Daoy (cell line): ENCODE measurements around the gene DMD. TPM values are rescaled to one million over a fixed set of nuclear protein-coding genes. Genes with fewer than 3 reads are reported as not detected.

Experiments used
- DNase-seq: peaks from one replicate; pipeline ENCODE4 v3.0.0-alpha.2; 2015; ENCODE audit warnings: low read depth
- total RNA-seq: library from RNA; depleted of rRNA; stranded (reverse); fragments of >200 nt; shearing (Covaris generic); gene quantifications from 2 replicates; pipeline ENCODE4 v1.2.3, GENCODE V29; 2014

The DMD gene
- total RNA-seq, 1 experiment from 2014 or later = 14.1 TPM

DNA sequence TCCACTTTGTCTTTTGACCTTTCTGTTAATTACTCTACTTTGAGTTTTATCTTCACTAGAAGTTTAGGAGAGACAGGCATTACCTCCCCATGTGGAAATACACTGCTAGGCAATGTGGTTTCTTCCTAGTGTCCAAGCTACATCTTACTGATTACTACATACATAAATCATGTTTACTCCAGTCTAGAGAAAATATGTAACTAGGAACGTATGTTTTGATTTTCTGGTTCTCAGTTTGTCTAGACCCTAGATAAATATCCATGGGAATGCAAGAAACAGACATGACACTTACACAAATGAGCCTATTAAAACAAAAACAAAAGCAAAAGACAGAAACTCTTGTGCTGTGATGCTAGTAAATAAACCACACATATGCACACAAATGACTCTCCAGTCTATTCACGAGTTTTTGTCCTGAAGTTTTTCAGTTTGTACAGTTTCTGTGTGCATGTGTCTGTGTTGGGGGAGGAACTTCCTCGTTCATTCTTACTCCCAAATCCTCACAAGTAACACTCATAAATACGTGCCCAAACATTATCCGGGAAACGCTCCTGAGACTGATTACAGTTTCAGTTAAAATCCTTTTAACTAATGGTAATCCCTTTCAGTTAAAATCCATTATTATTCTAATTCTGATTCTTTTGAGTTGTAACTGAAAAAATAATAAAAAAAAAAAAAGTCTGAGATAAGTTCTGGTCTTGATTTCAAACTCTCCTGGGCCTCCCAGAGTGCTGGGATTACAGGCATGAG is 1856.0 kb downstream of the DMD start:
- DNase-seq = no peak

DNA sequence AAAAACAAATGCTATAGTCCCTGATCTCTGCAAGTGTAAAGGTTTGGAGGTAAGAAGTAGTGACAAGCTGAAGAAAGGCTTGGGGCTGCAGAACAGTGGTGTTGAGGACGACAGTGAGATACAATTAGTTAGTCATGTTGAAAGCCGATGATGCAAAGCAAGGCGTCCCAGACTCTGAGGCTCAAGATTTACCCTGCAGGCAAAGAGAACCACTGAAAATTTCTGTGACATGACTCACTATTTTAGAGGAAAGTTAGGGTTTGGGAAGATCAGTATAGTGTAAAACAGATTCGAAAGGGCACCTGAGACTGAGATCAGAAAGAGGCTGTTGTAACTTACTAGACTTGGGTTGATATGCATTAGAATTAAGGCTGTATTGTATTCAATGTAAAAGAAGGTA is 1858.3 kb downstream of the DMD start:
- DNase-seq = peak; percentile 70

DNA sequence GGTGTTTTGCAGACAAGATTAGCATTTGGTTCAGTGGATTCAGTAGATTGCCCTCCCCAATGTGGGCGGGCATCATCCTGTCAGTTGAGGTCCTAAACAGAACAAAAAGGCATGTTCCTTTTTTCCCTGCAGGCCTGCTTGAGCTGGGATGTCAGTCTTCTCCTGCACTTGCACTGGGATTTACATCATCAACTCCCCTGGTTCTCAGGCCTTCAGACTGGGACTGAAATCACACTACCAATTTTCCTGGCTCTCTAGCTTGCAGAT is 1860.6 kb downstream of the DMD start:
- no peak for DNase-seq

DNA sequence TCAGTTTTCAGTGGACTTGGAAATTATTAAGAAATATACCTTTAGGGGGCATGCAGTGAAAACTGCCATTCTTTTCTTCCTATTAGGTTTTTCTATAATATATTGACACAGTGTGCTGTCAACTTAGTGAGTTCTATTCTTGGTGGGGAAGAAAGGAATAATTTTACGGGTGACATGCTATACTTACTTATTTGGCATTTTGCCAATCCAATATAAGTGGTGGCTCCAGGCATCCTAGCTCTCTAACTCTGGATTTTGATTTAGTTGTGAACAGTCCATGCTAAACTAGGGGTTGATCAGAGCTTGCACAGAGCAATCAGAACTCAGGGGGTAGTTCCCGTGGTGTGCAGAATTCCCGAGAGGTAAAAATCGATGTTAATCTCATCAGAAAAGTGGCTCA is 1861.8 kb downstream of the DMD start:
- no peak for DNase-seq

DNA sequence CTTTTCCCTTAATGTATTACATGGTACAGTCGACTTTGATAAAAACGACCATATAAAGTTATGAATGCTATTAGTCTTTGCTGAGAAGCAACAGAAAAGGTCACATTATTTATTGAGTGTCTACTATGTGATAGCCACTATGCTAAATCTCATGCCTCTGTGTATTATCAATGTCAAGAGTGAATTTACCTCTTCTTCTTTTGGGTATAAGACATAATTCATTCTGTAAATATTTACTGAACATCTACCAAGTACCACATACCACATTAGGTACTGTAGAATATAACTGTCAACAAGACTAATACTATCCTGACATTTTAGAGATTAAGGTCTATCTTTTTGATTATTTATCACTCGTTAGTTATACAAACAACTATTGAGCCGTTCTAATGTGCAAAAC is 1870.8 kb downstream of the DMD start:
- DNase-seq = no peak

DNA sequence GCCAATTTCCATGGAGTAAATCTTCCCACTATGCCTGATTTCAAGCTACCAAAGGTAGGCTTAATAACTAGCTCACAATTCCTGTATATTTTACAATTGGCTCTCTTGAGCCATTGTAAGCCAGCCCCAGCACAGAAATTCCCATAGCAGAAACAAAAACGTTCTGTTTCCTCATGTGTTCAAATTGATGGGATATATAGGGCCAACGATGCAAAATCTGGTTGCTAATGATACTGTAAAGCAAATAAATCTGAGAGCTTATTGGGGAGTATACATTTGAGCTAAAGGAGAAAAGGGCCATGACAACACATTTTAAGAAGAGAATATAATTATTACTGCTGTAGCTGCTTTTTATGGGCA is 1872.4 kb downstream of the DMD start:
- no peak for DNase-seq

DNA sequence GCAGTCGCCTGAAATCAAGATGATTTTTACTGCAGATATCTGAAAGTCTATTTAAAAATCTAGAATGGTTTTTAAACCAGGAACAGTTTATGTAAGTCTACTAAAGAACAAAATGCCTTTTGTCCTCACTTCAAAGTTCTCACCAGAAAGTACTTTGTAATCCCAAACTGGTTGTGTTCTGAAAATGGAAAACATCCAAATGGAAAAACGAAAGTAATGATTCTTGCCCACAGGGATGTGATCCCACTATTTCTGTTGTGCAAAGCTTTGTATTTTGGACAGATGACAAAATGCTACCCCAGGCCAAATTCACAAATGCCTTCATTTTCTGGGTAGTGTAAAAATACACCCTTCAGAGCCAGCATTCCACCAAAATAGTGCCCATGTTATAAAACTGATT is 1874.0 kb downstream of the DMD start:
- DNase-seq = no peak

DNA sequence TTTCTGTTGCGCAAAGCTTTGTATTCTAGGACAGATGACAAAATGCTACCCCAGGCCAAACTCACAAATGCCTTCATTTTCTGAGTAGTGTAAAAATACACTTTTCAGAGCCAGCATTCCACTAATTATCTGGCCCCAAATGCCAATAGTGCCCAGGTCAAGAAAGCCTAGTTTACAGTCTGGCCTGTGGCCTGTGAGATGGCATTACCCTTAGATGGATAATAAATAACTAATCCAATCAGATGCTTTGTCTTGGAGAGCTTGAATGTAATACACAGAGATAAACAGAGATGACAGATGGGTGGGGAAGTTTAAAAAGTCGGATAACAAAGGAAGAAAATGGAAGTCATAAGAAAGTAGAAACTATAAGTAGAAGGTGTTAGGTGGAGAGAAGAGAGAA is 1874.9 kb downstream of the DMD start:
- DNase-seq = no peak

DNA sequence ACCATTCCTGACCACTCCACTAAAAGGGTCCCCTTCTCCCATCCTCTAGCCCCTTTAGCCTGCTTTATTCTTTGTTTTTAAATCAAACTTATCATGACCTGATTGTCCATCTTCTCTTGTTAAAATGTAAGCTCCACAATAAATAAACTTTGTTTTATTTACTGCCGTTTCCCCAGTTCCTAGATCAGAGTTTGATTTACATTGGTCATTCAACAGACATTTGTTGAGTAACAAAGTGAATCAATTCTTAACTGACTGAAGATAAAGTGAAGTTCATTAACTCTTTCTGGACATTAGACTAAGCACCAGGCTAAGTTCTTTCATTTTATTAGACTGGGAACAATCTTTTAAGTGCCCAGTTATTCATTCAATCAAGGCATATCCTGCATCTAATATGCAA is 1876.4 kb downstream of the DMD start:
- no peak for DNase-seq

DNA sequence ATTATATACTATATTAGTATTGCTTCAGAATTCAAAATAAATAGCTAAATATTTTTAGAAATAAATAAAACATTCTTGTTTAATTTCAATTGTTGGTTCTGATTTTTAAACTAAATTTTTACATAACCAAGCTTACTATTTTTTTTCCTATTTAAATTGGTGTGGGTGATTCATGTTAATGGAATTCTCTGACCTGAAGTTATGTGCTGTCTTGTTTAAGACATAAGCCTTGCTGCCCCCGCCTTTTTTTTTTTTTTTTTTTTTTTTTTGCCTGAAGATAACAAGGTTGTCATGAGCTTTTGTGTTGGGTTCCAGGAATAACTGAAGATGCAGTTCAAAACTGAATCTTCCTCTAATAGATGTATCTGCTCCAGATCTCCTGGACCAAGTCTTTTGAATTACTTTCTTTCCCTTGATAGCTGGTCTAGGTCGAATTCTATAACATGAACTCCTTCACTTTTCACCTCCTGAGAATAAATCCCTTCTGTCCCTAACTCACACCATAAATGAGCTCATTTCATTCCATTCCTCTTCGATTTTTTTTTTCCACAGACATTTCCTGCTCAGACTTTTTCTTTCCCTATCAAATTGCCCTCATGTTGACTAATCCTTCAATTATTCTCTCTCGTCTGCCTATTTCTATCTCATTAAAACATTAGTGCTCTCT is 1878.1 kb downstream of the DMD start:
- peak; percentile 36 for DNase-seq

DNA sequence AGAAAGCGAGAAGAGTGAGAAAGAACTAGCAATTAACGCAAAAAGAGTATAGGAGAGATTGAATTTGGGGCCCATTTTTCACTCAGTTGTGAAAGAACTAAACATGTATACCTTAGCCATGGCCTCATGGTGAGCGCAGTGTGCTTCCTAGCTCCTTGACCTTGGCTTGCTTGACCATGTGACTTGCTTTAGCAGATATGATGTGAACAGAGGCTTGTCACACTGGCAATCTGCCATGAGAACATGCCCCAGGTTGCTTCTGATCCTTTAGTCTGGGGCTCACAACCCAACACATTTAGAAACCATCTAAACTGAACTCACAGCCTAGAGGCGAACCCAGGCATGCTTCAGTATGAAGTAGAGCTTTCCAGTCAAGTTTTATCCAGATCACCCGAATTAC is 1879.4 kb downstream of the DMD start:
- peak; percentile 21 for DNase-seq

DNA sequence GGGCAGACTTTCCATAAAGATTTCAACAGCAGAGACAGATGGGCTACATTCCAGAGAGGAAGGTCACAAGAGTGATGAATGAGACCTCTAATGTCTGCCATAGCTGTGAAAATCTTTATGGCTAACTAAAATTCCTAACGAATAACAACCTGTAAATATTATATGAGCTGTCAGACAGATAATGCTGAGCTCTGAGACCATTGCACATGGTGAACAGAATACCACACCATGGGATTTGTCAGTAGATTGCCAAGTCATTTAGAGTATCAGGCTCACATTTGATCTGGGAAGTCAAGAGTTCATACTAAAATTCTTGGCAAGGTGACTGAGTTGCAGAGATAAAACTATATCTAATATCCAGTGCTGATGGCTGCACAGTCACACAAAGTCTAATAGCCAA is 1880.3 kb downstream of the DMD start:
- DNase-seq = peak; percentile 13

DNA sequence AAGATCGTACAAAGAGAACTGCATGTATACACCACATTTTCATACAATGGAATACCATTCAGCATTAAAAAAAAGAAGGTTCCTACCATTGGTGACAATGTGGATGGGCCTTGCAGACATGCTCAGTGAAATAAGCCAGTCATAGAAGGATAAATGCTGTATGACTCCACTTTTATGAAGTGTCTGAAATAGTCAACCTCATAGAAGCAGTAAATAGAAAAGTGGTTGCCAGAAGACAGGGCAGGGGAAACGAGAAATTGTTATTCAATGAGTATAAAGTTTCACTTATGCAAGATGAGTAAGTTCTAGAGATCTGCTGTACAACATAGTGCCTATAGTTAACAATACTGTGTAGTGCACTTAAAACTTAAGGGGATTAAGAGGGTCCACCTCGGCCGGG is 1882.1 kb downstream of the DMD start:
- no peak for DNase-seq

DNA sequence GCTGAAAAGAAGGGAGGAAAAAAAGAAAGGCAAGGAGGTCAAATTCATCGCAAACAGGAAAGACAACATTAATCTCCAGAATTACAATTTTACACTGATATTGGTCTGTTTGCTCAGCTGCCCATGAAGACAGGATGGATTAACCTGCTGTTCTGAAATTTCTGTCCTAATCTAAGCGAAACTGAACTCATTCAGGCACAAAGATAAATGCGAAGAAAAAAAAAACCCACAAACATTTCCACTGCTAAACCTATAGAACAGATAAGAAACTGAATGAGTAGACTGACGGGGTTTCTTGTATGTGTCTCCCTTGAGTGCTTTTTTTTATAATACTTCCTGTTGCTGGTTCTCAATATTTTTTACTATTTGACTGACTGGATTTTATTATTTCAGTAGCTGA is 1887.7 kb downstream of the DMD start:
- DNase-seq = no peak

DNA sequence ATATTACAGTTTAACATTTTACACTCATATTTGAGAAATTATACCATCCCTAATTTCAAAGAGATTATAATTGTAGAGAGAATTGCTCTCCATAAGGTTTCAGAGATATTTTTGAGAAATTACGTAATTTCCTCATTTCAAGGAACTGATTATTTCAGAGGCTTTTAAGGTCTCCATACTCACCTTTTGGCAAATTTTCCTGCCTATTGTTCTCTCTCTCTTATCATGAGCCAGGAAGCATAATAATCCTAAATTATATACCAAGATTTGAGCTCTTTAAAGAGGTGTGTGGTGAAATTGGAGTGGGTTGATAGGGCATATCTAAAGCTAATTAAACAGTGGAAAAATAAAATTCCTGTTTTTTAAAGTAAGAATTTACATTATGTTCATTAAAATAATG is 1890.6 kb downstream of the DMD start:
- no peak for DNase-seq

DNA sequence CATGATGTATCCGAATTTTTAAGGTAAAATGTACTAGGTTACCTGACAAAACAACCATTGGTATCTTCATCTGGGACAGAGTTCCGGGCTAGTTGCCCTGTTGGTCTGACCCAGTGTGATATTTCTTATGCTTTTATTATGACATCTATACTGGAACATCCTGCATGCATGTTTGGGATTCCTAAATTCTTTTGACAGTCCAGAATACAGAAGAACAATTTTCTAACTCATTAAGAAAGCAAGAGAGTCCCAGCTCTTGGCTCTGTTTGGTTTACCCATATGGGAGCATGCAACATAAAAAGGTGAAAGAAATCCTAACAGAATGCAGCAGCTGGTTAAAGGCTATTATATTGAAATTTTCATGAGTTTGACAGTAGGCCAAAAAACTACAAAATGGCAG is 1891.8 kb downstream of the DMD start:
- DNase-seq = no peak

DNA sequence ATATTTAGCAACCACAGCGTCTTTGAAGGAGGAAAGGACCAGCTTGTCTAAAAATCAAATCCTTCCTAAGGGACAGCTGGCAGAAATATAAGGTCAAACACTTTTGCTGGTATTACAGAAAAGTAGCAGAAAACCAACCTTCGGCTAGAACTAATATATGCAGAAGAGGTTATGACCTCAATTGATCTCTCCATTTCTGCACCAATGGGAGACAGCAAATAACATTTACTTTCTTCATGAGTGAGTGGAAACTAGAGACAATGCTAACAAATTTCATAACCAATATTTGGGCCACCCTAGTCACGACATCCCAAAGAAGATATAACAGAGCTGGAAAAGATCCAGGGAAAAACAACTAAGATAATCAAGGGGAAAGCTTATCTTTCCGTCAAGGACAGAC is 1892.5 kb downstream of the DMD start:
- DNase-seq = no peak

DNA sequence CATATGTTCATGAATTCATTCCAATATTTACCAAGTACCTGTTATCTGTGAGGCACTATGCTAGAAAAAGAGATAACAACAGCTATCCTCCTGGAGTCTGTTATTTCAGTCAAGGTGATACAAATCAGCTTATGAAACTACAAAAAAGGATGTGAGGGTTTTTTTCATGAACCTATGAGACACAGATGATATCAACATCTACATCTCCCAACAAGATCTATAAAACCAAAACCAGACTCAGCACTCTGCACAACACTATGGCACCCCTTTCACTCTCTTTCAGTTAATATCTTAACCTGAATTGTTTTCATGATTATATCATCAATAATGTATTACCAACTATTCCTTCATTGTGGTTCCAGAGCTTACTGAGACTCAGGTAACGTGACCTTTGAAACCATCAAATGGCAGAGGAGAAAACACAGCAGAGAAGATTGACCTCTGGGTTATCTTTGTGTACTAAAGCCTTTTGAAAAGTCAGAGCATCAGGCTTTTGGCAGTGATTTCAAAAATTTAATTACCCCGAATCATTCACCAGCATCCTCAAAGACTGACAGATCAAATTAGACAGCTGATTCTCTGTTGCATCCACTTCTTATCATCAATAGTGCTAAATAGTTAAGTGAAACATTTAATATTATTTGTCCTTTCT is 1894.9 kb downstream of the DMD start:
- no peak for DNase-seq

DNA sequence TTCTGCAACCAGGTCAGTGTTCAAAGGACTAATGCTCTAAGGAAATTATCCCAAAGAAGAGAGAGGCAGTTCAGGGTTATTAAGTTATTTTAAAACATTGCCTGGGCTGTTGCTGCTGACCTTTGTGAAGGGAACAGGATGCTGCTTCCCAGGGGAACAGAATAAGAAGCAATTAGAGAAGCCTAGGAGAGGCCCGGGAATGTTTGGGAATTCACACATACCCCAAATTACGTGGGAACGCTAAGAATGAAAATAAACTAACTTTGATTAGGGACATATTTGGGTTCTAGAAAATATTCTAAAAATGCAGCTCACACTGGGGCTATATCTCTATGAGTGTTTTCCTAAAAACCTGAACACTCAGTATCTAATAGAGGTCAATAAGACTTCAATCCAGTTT is 1896.4 kb downstream of the DMD start:
- DNase-seq = peak; percentile 19

DNA sequence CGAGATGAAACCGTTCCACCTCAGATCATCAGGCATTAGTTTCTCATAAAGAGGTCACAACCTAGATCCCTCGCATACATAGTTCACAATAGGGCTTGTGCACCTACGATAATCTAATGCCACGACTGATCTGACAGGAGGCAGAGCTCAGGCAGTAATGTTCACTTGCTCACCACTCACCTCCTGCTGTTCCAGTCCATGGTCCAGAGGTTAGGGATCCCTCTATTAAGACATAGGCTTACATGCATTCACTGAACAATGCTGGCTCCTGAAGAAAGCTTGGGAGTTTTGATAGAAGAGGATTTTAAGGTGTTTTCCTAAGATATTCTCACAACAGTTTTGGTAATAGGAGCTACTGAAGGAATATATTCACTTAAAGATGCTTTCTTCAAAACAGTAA is 1903.4 kb downstream of the DMD start:
- DNase-seq = no peak

DNA sequence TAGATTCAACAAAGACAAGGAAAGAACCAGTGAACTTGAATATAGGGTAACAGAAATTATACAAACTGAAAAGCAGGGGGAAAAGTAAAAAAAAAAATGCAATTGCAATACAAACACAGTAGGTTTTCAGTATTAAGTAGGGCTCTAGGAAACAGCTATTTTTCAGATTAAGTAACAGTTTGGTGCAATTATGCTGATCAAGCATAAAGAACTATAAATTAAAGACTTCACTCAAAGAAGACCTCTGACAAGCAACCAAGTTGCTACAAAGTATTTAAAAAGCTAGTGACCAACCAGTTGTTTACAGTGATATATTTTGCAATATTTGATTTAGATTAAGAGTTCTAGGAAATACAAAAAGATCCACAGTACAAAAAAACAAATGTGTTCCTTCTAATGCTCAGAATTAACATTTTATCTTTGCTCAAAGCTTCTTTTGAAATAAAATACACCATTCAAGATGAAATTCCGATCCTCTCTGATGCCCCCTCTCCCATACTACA is 1908.7 kb downstream of the DMD start:
- DNase-seq = no peak

DNA sequence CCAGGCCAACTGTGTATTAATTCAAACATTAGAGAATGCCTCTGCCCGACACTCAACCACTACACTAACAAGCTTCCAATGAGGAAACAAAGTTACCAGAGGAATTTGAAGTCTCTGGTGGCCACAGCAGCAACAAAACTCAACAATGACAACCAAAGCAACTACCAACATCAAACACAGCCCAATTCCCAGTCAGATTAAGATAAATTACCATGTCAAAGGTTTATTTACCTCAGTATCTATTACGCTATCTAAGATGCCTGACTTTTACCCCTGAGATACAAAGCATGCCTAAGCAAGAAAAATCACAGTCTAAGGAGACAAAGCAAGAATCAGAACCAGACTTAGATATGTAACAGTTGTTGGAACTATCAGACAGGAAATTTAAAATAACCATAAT is 1909.4 kb downstream of the DMD start:
- no peak for DNase-seq

DNA sequence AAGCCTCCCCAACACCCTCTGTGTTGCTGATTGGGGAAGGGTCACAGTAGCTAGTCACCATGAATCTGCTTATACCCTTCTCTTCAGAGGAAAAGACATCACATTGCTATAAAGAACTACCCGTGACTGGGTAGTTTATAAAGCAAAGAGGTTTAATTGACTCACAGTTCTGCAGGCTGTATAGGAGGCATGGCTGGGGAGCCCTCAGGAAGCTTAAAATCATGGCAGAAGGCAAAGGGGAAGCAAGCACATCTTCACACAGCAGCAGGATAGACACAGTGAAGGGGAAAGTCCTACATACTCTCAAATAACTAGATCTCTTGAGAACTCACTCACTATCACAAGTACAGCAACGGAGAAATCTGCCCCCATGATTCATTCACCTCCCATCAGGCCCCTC is 1910.1 kb downstream of the DMD start:
- no peak for DNase-seq
